Measurements from ENCODE around the gene NARS2.

NARS2 gene

GRCh38 chr11:78417175-78417887 is 157.3 kb downstream of the NARS2 start, which contains the start of gene GAB2:
GAB2 (minus strand) TSS chr11:78417820; CDS start chr11:78417720, 100 bp downstream.
- peak in 6 of 51 donors; percentile 48 to 70 (median 62) for DNase-seq

GRCh38 chr11:78416285-78417174 is 158.1 kb downstream of the NARS2 start:
- DNase-seq: peak; percentile 36 to 90 (median 75)

GRCh38 chr11:78415338-78415737 is 159.3 kb downstream of the NARS2 start:
- peak in 1 of 51 donors; percentile 12 for DNase-seq

GRCh38 chr11:78414321-78415051 is 160.2 kb downstream of the NARS2 start:
- DNase-seq: no peak

GRCh38 chr11:78408619-78409018 is 166.0 kb downstream of the NARS2 start:
- no peak for DNase-seq

GRCh38 chr11:78406568-78407196 is 168.0 kb downstream of the NARS2 start:
- DNase-seq: no peak

GRCh38 chr11:78405805-78406204 is 168.9 kb downstream of the NARS2 start:
- DNase-seq: no peak

- no peak for DNase-seq
Measured at GRCh38 chr11:78403781-78404180, 170.9 kb downstream of the NARS2 start.

- no peak for DNase-seq
Measured at GRCh38 chr11:78402847-78403246, 171.8 kb downstream of the NARS2 start.

GRCh38 chr11:78400702-78401101 is 174.0 kb downstream of the NARS2 start:
- no peak for DNase-seq

GRCh38 chr11:78400116-78400515 is 174.5 kb downstream of the NARS2 start:
- no peak for DNase-seq

- DNase-seq: no peak
Measured at GRCh38 chr11:78399136-78399535, 175.5 kb downstream of the NARS2 start.

- no peak for DNase-seq
Measured at GRCh38 chr11:78398715-78399114, 175.9 kb downstream of the NARS2 start.

- DNase-seq: no peak
Measured at GRCh38 chr11:78397398-78397797, 177.3 kb downstream of the NARS2 start.

- no peak for DNase-seq
Measured at GRCh38 chr11:78395597-78395996, 179.1 kb downstream of the NARS2 start.

- DNase-seq: no peak
Measured at GRCh38 chr11:78392854-78393253, 181.8 kb downstream of the NARS2 start.

GRCh38 chr11:78391424-78391823 is 183.2 kb downstream of the NARS2 start:
- no peak for DNase-seq

- no peak for DNase-seq
Measured at GRCh38 chr11:78390809-78391208, 183.9 kb downstream of the NARS2 start.

GRCh38 chr11:78386215-78386941 is 188.3 kb downstream of the NARS2 start:
- DNase-seq: no peak
